Adipocyte (in vitro differentiated cells): ENCODE results near the gene PAPOLB.

ENCODE experiments used
- DNase-seq: peaks from one replicate; pipeline ENCODE4 v3.0.0-alpha.2; 2015; ENCODE audit warnings: low read depth
- H3K27me3 ChIP-seq: replicated peaks from 2 replicates; pipeline ENCODE4 v1.7.0; 2013; ENCODE audit warnings: mild to moderate bottlenecking, low read length, moderate library complexity; ENCODE audit not compliant: control insufficient read depth, insufficient read depth
- H3K36me3 ChIP-seq: 2 replicates; pipeline ENCODE4 v1.7.0; 2013; ENCODE audit warnings: low read length, mild to moderate bottlenecking, moderate library complexity; ENCODE audit not compliant: control insufficient read depth, insufficient read depth, severe bottlenecking
- H3K4me1 ChIP-seq: 2 replicates; pipeline ENCODE4 v1.7.0; 2013; ENCODE audit warnings: mild to moderate bottlenecking, low read length, moderate library complexity; ENCODE audit not compliant: control insufficient read depth, insufficient read depth
- H3K4me3 ChIP-seq: 2 replicates; pipeline ENCODE4 v1.7.0; 2013; ENCODE audit warnings: mild to moderate bottlenecking, low read length, moderate library complexity
- H3K9ac ChIP-seq: 2 replicates; pipeline ENCODE4 v1.7.0; 2013; ENCODE audit warnings: mild to moderate bottlenecking, low read length, moderate library complexity
- H3K9me3 ChIP-seq: 2 replicates; pipeline ENCODE4 v1.7.0; 2013; ENCODE audit warnings: mild to moderate bottlenecking, low read length, moderate library complexity; ENCODE audit not compliant: control insufficient read depth

Gene PAPOLB

GRCh38 chr7:4875391-4875790 lies 13.6 kb upstream of the PAPOLB start:
- Histone ChIP-seq H3K36me3 (no peaks in the 10 kb centered on the region), H3K4me1 (peaks cover 8% of the 10 kb centered on the region), H3K4me3 (no peak overlapping the region), H3K9me3 (no peaks in the 10 kb centered on the region), H3K27me3 (no peaks in the 10 kb centered on the region), H3K9ac (no peak overlapping the region)
- DNase-seq = no peak

GRCh38 chr7:4873071-4873944 lies 11.5 kb upstream of the PAPOLB start:
- peaks cover 3% of the 10 kb centered on the region for H3K9me3 ChIP-seq
- H3K36me3 ChIP-seq = no peaks in the 10 kb centered on the region
- no peaks in the 10 kb centered on the region for H3K4me1 ChIP-seq
- no peaks in the 10 kb centered on the region for H3K27me3 ChIP-seq
- no peak overlapping the region for H3K4me3 ChIP-seq
- DNase-seq = no peak
- H3K9ac ChIP-seq = no peak overlapping the region

GRCh38 chr7:4871930-4872675 lies 10.3 kb upstream of the PAPOLB start:
- Histone ChIP-seq H3K9me3 (peaks cover 5% of the 10 kb centered on the region), H3K27me3 (no peaks in the 10 kb centered on the region), H3K4me3 (no peak overlapping the region), H3K9ac (no peak overlapping the region), H3K36me3 (no peaks in the 10 kb centered on the region), H3K4me1 (no peaks in the 10 kb centered on the region)
- no peak for DNase-seq

- no peak for DNase-seq
- Histone ChIP-seq H3K4me3 (no peak overlapping the region), H3K36me3 (no peaks in the 10 kb centered on the region), H3K4me1 (no peaks in the 10 kb centered on the region), H3K27me3 (no peaks in the 10 kb centered on the region), H3K9me3 (peaks cover 5% of the 10 kb centered on the region), H3K9ac (no peak overlapping the region)
These were observed 9.3 kb upstream of the PAPOLB start for GRCh38 chr7:4871056-4871680.

GRCh38 chr7:4868493-4868892 lies 6.7 kb upstream of the PAPOLB start:
- no peaks in the 10 kb centered on the region for H3K36me3 ChIP-seq
- H3K4me3 ChIP-seq = no peak overlapping the region
- DNase-seq = no peak
- H3K27me3 ChIP-seq = no peaks in the 10 kb centered on the region
- H3K9me3 ChIP-seq = peaks cover 5% of the 10 kb centered on the region
- H3K4me1 ChIP-seq = no peaks in the 10 kb centered on the region
- H3K9ac ChIP-seq = no peak overlapping the region

GRCh38 chr7:4866528-4867496 lies 5.0 kb upstream of the PAPOLB start:
- DNase-seq = no peak
- Histone ChIP-seq H3K4me3 (no peak overlapping the region), H3K36me3 (no peaks in the 10 kb centered on the region), H3K9me3 (peaks cover 5% of the 10 kb centered on the region), H3K9ac (no peak overlapping the region), H3K4me1 (no peaks in the 10 kb centered on the region), H3K27me3 (no peaks in the 10 kb centered on the region)

GRCh38 chr7:4862156-4862555 lies 326 bp upstream of the PAPOLB start:
- H3K4me3 ChIP-seq = no peak overlapping the region
- no peak for DNase-seq
- peaks cover 5% of the 10 kb centered on the region for H3K27me3 ChIP-seq
- H3K4me1 ChIP-seq = no peaks in the 10 kb centered on the region
- no peaks in the 10 kb centered on the region for H3K9me3 ChIP-seq
- no peaks in the 10 kb centered on the region for H3K36me3 ChIP-seq
- no peak overlapping the region for H3K9ac ChIP-seq

- H3K36me3 ChIP-seq = no peaks in the 10 kb centered on the region
- no peak overlapping the region for H3K4me3 ChIP-seq
- no peaks in the 10 kb centered on the region for H3K4me1 ChIP-seq
- no peak for DNase-seq
- H3K9me3 ChIP-seq = no peaks in the 10 kb centered on the region
- H3K9ac ChIP-seq = no peak overlapping the region
- peaks cover 5% of the 10 kb centered on the region for H3K27me3 ChIP-seq
These were observed 603 bp downstream of the PAPOLB start for GRCh38 chr7:4861227-4861626.

- peaks cover 5% of the 10 kb centered on the region for H3K27me3 ChIP-seq
- DNase-seq = no peak
- H3K4me3 ChIP-seq = no peak overlapping the region
- H3K36me3 ChIP-seq = no peaks in the 10 kb centered on the region
- no peaks in the 10 kb centered on the region for H3K4me1 ChIP-seq
- H3K9ac ChIP-seq = no peak overlapping the region
- peaks cover under 1% of the 10 kb centered on the region for H3K9me3 ChIP-seq
These were observed 4.6 kb downstream of the PAPOLB start for GRCh38 chr7:4857189-4857588.

- peaks cover 6% of the 10 kb centered on the region for H3K9me3 ChIP-seq
- no peak overlapping the region for H3K9ac ChIP-seq
- DNase-seq = no peak
- no peaks in the 10 kb centered on the region for H3K36me3 ChIP-seq
- H3K27me3 ChIP-seq = peaks cover 5% of the 10 kb centered on the region
- H3K4me3 ChIP-seq = no peak overlapping the region
- no peaks in the 10 kb centered on the region for H3K4me1 ChIP-seq
These were observed 5.3 kb downstream of the PAPOLB start for GRCh38 chr7:4856336-4857057.
